MCF 10A (cell line): Measurements from ENCODE around the gene C1QTNF8. TPM values are rescaled to one million over a fixed set of nuclear protein-coding genes. Genes with fewer than 3 reads are reported as not detected.

Experiments used
- BruUV-seq: library from RNA; stranded (reverse); fragments of 400-500 nt; replicated peaks from 2 replicates; lab custom pipeline; 2021; lab: Mats Ljungman, UMichigan
- CTCF ChIA-PET: fragments of 300-600 bp; sonication (Branson Sonifier 250); formaldehyde crosslinking; extraction: SDS; loops from one replicate; lab custom pipeline; 2021; ENCODE audit warnings: antibody characterized with exemption, inconsistent platforms; lab: Yijun Ruan, JAX
- POLR2A ChIA-PET: fragments of 300-600, 350-650 bp; sonication (Branson Sonifier 250); formaldehyde crosslinking; extraction: SDS; loops from one replicate; lab custom pipeline; 2020; ENCODE audit warnings: antibody characterized with exemption, inconsistent platforms; lab: Yijun Ruan, JAX
- DNase-seq: peaks from one replicate; pipeline ENCODE4 v3.0.0-alpha.2; 2018; ENCODE audit not compliant: unreplicated experiment
- H3K27ac Mint-ChIP-seq: one replicate; pipeline ENCODE4 v1.8.0; 2022; ENCODE audit warnings: mild to moderate bottlenecking, low read depth, mixed read lengths; ENCODE audit not compliant: unreplicated experiment
- H3K27me3 Mint-ChIP-seq: one replicate; pipeline ENCODE4 v1.8.0; 2022; ENCODE audit warnings: mixed read lengths; ENCODE audit not compliant: insufficient read depth, unreplicated experiment
- H3K36me3 Mint-ChIP-seq: one replicate; pipeline ENCODE4 v1.8.0; 2022; ENCODE audit warnings: mild to moderate bottlenecking, moderate library complexity, mixed read lengths; ENCODE audit not compliant: insufficient read depth, unreplicated experiment
- H3K4me1 Mint-ChIP-seq: one replicate; pipeline ENCODE4 v1.8.0; 2022; ENCODE audit warnings: mixed read lengths; ENCODE audit not compliant: insufficient read depth, unreplicated experiment
- H3K4me3 Mint-ChIP-seq: one replicate; pipeline ENCODE4 v1.8.0; 2022; ENCODE audit warnings: mild to moderate bottlenecking, moderate library complexity, mixed read lengths; ENCODE audit not compliant: unreplicated experiment
- H3K9me3 Mint-ChIP-seq: one replicate; pipeline ENCODE4 v1.8.0; 2022; ENCODE audit warnings: mixed read lengths; ENCODE audit not compliant: unreplicated experiment
- CTCF ChIP-seq: fragments of 200-600 bp; IDR thresholded peaks from one replicate; pipeline ENCODE4 v1.8.0; 2022; ENCODE audit warnings: antibody characterized with exemption, mild to moderate bottlenecking; ENCODE audit not compliant: unreplicated experiment
- intact Hi-C: fragments of 100-400 bp; cut with micrococcal nuclease; formaldehyde crosslinking; loops from 2 replicates; pipeline ENCODE4 v1.14.1; 2022
- total RNA-seq: library from RNA; stranded (reverse); gene quantifications from 2 replicates; pipeline ENCODE4 v1.2.3, GENCODE V29; 2022

C1QTNF8 gene
- total RNA-seq, 1 experiment from 2014 or later, result not detected

DNA sequence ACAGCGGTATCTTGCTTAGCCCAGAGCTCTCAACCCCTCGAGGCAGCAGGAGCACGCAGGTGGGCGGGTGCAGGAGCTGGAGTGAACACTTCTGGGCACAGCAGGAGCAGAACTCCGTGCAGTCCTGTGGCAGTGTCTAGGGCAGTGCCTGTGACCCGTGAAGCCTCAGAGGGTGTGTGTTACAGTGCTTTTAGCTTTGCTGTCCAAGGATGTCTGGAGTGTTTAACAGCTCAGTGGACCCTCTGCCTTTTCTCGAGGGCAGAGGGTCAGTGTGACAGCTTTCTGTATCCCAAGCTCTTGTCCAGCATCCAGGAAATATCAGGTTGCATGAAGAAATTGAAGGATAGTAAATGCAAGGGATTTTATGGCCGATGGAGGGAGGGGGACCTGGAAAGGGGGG, 39.8 kb downstream of the C1QTNF8 start:
- Mint-ChIP-seq H3K4me3 (no peak overlapping the region), H3K4me1 (no peaks in the 10 kb centered on the region), H3K36me3 (no peaks in the 10 kb centered on the region), H3K27ac (no peak overlapping the region), H3K27me3 (no peaks in the 10 kb centered on the region), H3K9me3 (no peaks in the 10 kb centered on the region)
- no TSS peak for BruUV-seq
- POLR2A ChIA-PET, result no interaction called here
- no peak for DNase-seq
- CTCF ChIA-PET, result interaction anchor here (0.6 to 3.7 kb wide), 18 partner anchors 15 to 352 kb away, joined by 3 to 34 read pairs (median 5); no protein-coding TSS in a partner anchor
- intact Hi-C loops, result no loop called here
- no peak for TF ChIP-seq CTCF

- Mint-ChIP-seq H3K4me1 (no peaks in the 10 kb centered on the region), H3K27ac (no peak overlapping the region), H3K9me3 (no peaks in the 10 kb centered on the region), H3K4me3 (no peak overlapping the region), H3K36me3 (no peaks in the 10 kb centered on the region), H3K27me3 (no peaks in the 10 kb centered on the region)
- intact Hi-C loops, result loop anchor here (2.0 kb wide), 2 partner anchors 243 to 345 kb away; no protein-coding TSS in a partner anchor
- CTCF ChIA-PET, result interaction anchor here (0.6 to 3.7 kb wide), 16 partner anchors 9 to 613 kb away, joined by 3 to 34 read pairs (median 4); no protein-coding TSS in a partner anchor
- no peak for DNase-seq
- TF ChIP-seq CTCF, result no peak
- POLR2A ChIA-PET, result no interaction called here
- no TSS peak for BruUV-seq
Observed at GRCh38 chr16:1055557-1055924, 40.5 kb downstream of the C1QTNF8 start.

DNA sequence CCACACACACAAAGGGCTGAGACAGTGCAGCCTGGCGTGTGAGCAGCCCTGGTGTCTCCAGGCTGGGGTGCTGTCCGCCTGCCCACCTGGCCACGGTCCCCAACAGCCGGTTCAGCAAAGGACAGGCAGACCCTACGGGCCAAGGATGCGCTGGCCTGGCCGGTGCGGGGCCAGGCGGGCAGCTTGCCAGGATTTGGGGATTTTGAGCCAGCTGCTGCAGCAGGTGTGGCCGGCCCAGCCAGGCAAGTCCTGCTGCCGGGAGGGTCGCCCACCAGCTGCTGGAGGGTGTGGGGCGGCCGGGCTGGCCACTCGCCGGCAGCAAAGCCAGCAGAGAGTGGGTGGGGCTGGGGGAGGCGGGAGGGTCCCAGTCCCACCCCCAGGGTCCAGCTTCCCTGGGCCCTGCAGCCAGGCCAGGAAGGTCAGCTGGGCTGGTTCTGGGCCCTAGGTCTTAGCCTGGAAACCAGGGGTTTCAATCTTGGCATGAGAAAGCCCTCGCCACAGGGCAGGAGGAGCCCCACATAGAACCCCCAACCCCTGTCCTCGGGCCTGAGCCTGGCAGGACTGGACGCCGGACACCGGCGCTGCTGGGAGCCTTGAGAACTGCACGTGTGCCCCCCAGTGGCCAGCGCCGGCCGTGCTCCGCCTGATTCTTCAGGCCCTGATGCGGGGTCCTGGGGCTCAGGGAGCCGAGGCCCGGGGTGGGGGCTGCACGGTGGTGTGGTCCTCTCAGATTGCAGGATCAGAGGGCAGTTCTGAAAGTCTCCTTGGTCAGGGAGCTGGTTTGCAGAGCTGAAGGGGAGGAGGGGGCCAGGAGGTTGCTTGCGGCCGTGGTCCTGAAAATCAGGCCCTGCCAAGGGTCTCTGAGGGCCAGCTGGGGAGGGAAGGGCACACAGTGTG, 41.1 kb downstream of the C1QTNF8 start:
- intact Hi-C loops, result loop anchor here (2.0 kb wide), 2 partner anchors 242 to 344 kb away; no protein-coding TSS in a partner anchor
- no TSS peak for BruUV-seq
- peak; percentile 47 for DNase-seq
- H3K36me3 Mint-ChIP-seq, result no peaks in the 10 kb centered on the region
- ChIA-PET CTCF (interaction anchor here (0.6 to 3.7 kb wide), 21 partner anchors 10 to 614 kb away, joined by 3 to 34 read pairs (median 4); no protein-coding TSS in a partner anchor), POLR2A (interaction anchor here (0.5 kb wide), 1 partner anchor 328 kb away, joined by 5 read pairs; no protein-coding TSS in a partner anchor)
- no peak overlapping the region for H3K27ac Mint-ChIP-seq
- no peaks in the 10 kb centered on the region for H3K4me1 Mint-ChIP-seq
- H3K9me3 Mint-ChIP-seq, result no peaks in the 10 kb centered on the region
- H3K27me3 Mint-ChIP-seq, result no peaks in the 10 kb centered on the region
- no peak overlapping the region for H3K4me3 Mint-ChIP-seq
- peak; percentile 88 for TF ChIP-seq CTCF

DNA sequence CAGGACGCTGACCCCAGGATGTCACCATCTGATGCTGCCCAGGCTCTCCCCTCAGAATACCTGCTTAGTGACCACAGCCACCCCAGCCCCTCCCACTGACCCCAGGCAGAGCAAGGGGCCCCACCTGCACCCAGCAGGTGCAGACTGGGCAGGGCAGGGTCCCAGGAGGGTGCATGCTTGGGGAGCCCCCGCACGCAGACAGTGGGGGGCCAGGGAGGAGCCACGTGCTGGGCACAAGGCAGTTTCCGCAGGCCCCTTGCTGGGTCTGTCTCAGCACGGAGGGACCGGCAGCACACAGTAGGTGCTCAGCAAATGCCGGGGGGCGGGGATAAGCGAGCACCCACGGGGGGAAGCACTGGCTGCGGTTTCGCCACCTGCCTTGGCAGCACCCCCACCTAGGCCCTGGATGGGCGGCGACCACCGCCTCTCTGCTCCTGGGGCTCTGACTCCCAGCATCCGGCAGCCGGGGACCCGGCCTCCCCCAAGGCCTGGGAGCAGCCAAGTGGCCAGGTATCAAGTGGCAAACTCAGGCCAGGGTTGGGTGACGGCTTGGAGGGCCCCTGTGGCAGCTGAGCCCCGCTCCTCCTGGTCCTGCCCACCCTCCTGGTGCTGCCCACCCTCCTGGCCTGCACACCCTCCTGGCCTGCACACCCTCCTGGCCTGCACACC, 42.2 kb downstream of the C1QTNF8 start:
- ChIA-PET POLR2A (no interaction called here), CTCF (no interaction called here)
- no peak overlapping the region for H3K27ac Mint-ChIP-seq
- no peaks in the 10 kb centered on the region for H3K9me3 Mint-ChIP-seq
- no peaks in the 10 kb centered on the region for H3K36me3 Mint-ChIP-seq
- H3K4me1 Mint-ChIP-seq, result no peaks in the 10 kb centered on the region
- TF ChIP-seq CTCF, result no peak
- intact Hi-C loops, result loop anchor here (2.0 kb wide), 2 partner anchors 241 to 343 kb away; no protein-coding TSS in a partner anchor
- no TSS peak for BruUV-seq
- H3K4me3 Mint-ChIP-seq, result no peak overlapping the region
- H3K27me3 Mint-ChIP-seq, result no peaks in the 10 kb centered on the region
- DNase-seq, result no peak
